A549 (cell line): ENCODE data around the gene YWHAG.

ENCODE experiments used
- EP300 ChIP-seq, 2 experiments: fragments of >200 bp; sonication (Bioruptor Twin); formaldehyde crosslinking; IDR thresholded peaks; 2 replicates in 1 of 2; 3 replicates in 1 of 2; pipeline ENCODE4 v1.6.1; 2016 to 2017
- ESRRA ChIP-seq: fragments of 150-350 bp; IDR thresholded peaks from 2 replicates; pipeline ENCODE4 v1.6.1; 2014; ENCODE audit warnings: mild to moderate bottlenecking, low read length, borderline replicate concordance
- HOXB13 ChIP-seq: fragments of 250-450 bp; sonication (Bioruptor Pico); IDR thresholded peaks from 2 replicates; pipeline ENCODE4 v1.5.0; 2020; ENCODE audit warnings: low read depth, mild to moderate bottlenecking, moderate library complexity
- PHF8 ChIP-seq: fragments of 200-600 bp; sonication (generic); IDR thresholded peaks from 2 replicates; pipeline ENCODE4 v1.6.1; 2016; ENCODE audit warnings: low read depth, mild to moderate bottlenecking, antibody characterized with exemption, moderate library complexity, borderline replicate concordance
- POLR2A ChIP-seq: IDR thresholded peaks from 2 replicates; pipeline ENCODE4 v1.6.1; 2012; ENCODE audit warnings: mild to moderate bottlenecking, low read length
- RAD21 ChIP-seq, 2 experiments: fragments of >200 bp in 1 of 2; sonication (Bioruptor Twin) in 1 of 2; formaldehyde crosslinking in 1 of 2; IDR thresholded peaks in 1 of 2; conservative IDR thresholded peaks in 1 of 2; 2 replicates in 1 of 2; 3 replicates in 1 of 2; pipeline ENCODE4 v1.6.1; 2012 to 2018; ENCODE audit warnings: inconsistent platforms in 1 of 2
- RFX5 ChIP-seq: fragments of 450-650 bp; IDR thresholded peaks from 2 replicates; pipeline ENCODE4 v1.7.1; 2014; ENCODE audit warnings: antibody characterized with exemption, mild to moderate bottlenecking, moderate library complexity
- TF ChIP-seq, protein P1 (sequence below): fragments of >200 bp; sonication (Bioruptor Twin); formaldehyde crosslinking; IDR thresholded peaks from 3 replicates; pipeline ENCODE4 v1.5.1; 2016

DNA sequence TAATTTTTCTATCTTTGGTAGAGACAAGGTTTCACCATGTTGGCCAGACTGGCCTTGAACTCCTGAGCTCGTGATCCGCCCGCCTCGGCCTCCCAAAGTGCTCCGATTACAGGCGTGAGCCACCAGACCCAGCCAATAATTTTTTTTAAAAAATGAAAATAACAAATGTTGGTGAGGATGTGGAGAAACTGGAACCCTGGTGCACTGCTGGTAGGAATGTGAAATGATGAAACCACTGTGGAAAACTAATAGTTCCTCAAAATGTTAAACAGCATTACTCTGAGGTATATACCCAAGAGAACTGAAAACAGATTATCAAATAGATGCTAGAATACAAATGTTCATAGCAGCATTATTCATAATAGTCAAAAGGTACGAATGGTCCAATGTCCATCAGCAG, 23.0 kb upstream of the YWHAG start:
- TF ChIP-seq HOXB13 (no peak), ESRRA (no peak), RAD21 (conservative IDR thresholded peaks at IDR 0.05 in 1 of 2, IDR thresholded peaks at IDR 0.05 in 1 of 2) (no peak), EP300 (IDR thresholded peaks at IDR 0.05) (no peak), PHF8 (no peak), POLR2A (no peak), RFX5 (no peak)
- TF ChIP-seq, protein P1, sequence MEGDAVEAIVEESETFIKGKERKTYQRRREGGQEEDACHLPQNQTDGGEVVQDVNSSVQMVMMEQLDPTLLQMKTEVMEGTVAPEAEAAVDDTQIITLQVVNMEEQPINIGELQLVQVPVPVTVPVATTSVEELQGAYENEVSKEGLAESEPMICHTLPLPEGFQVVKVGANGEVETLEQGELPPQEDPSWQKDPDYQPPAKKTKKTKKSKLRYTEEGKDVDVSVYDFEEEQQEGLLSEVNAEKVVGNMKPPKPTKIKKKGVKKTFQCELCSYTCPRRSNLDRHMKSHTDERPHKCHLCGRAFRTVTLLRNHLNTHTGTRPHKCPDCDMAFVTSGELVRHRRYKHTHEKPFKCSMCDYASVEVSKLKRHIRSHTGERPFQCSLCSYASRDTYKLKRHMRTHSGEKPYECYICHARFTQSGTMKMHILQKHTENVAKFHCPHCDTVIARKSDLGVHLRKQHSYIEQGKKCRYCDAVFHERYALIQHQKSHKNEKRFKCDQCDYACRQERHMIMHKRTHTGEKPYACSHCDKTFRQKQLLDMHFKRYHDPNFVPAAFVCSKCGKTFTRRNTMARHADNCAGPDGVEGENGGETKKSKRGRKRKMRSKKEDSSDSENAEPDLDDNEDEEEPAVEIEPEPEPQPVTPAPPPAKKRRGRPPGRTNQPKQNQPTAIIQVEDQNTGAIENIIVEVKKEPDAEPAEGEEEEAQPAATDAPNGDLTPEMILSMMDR: no peak
